ENCODE results near the gene PTPRD.
"Not testable (repeated sequence)": the region's sequence is repeated elsewhere in the genome, so short reads cannot be mapped to it uniquely, and the experiment has no call there.

The PTPRD gene

GRCh38 chr9:8726692-8727091 lies 1886.1 kb downstream of the PTPRD start:
- no peak for DNase-seq (ENCODE audit: low spot score)

- DNase-seq (ENCODE audit: low spot score), result no peak
These were observed 1887.2 kb downstream of the PTPRD start for GRCh38 chr9:8725635-8726034.

GRCh38 chr9:8724284-8725018 lies 1888.4 kb downstream of the PTPRD start:
- peak; percentile 4 for DNase-seq (ENCODE audit: low spot score)

GRCh38 chr9:8723195-8723594 lies 1889.6 kb downstream of the PTPRD start:
- no peak for DNase-seq (ENCODE audit: low spot score)

GRCh38 chr9:8719833-8720486 lies 1892.8 kb downstream of the PTPRD start:
- DNase-seq (ENCODE audit: low spot score), result no peak

GRCh38 chr9:8718121-8718725 lies 1894.6 kb downstream of the PTPRD start:
- DNase-seq (ENCODE audit: low spot score), result no peak

- DNase-seq (ENCODE audit: low spot score), result no peak
These were observed 1895.7 kb downstream of the PTPRD start for GRCh38 chr9:8717146-8717545.

GRCh38 chr9:8715788-8716187 lies 1897.0 kb downstream of the PTPRD start:
- no peak for DNase-seq (ENCODE audit: low spot score)

- DNase-seq (ENCODE audit: low spot score), result no peak
These were observed 1899.0 kb downstream of the PTPRD start for GRCh38 chr9:8713811-8714165.

- no peak for DNase-seq (ENCODE audit: low spot score)
These were observed 1899.5 kb downstream of the PTPRD start for GRCh38 chr9:8713149-8713810.

GRCh38 chr9:8709731-8710130 lies 1903.1 kb downstream of the PTPRD start:
- DNase-seq (ENCODE audit: low spot score), result no peak

- DNase-seq (ENCODE audit: low spot score), result no peak
These were observed 1904.1 kb downstream of the PTPRD start for GRCh38 chr9:8708728-8709127.

GRCh38 chr9:8706998-8707397 lies 1905.8 kb downstream of the PTPRD start:
- DNase-seq (ENCODE audit: low spot score), result no peak

GRCh38 chr9:8706531-8706930 lies 1906.3 kb downstream of the PTPRD start:
- DNase-seq (ENCODE audit: low spot score), result no peak

GRCh38 chr9:8705861-8706260 lies 1906.9 kb downstream of the PTPRD start:
- no peak for DNase-seq (ENCODE audit: low spot score)

- DNase-seq (ENCODE audit: low spot score), result no peak
These were observed 1908.9 kb downstream of the PTPRD start for GRCh38 chr9:8703904-8704303.

GRCh38 chr9:8701904-8702303 lies 1910.9 kb downstream of the PTPRD start:
- DNase-seq (ENCODE audit: low spot score), result no peak

GRCh38 chr9:8697565-8697964 lies 1915.2 kb downstream of the PTPRD start:
- not testable (repeated sequence) for DNase-seq (ENCODE audit: low spot score)

- no peak for DNase-seq (ENCODE audit: low spot score)
These were observed 1916.3 kb downstream of the PTPRD start for GRCh38 chr9:8696516-8696915.

GRCh38 chr9:8694983-8695588 lies 1917.7 kb downstream of the PTPRD start:
- DNase-seq (ENCODE audit: low spot score), result no peak

- DNase-seq (ENCODE audit: low spot score), result no peak
These were observed 1919.3 kb downstream of the PTPRD start for GRCh38 chr9:8693464-8693863.

GRCh38 chr9:8686516-8686915 lies 1926.3 kb downstream of the PTPRD start:
- no peak for DNase-seq (ENCODE audit: low spot score)
